Measurements from ENCODE around the gene RAP2B. TPM values are rescaled to one million over a fixed set of nuclear protein-coding genes. Genes with fewer than 3 reads are reported as not detected.

RAP2B gene
- total RNA-seq (ENCODE audit: low replicate concordance), result 19.0 and 38.8 TPM in 2 replicates

DNA sequence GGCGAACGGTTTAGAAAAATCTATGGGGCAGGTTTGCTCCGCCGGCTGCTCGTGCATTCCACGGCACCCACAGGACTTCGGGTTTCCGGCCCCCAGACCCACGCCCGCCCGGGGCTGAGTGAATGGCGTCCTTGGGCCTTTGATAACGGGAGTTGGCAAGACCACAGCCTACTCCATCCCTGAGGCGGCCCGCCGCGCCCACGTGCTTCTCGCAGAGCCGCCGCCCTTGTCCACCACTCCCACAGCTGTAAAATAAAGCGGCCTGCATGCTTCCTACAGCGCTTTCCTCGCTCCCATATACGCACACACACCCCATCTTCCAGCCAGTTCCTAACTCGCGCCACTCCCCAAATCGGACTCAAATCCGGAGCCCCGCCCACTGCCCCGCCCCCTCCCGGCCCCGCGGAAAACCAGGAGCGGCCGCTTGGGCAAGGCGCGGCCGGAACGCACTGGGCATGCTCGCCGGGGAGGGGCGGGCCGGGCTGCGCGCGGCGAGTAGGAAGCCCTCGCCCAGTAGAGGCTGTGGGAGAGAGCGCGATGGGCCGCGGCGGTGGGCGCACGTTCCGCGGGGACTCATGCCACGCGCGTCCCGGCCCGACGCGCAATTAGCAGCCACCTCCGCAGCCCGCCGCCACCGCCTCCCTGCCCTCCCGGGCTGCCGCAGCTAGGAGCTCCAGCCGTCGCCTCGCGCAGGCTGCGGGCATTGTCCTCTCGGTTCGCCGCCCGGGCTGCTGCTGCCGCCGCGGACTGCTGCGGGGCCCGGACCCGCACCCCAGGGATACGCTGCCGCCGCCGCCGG, at the start of gene RAP2B:
RAP2B (plus strand) TSS at position 513 of the 799 bp plus-strand sequence. CDS start 468 bp downstream, outside the sequence.

